B cell (primary cell): ENCODE data around the gene RABGAP1L.

Source experiments
- CTCF ChIP-seq: fragments of 200-600 bp; IDR thresholded peaks from one replicate; pipeline ENCODE4 v1.8.0; 2022; ENCODE audit warnings: antibody characterized with exemption, mild to moderate bottlenecking
- EZH2 ChIP-seq: IDR thresholded peaks from 2 replicates; pipeline ENCODE4 v1.6.1; 2012; ENCODE audit warnings: borderline replicate concordance, low read depth, mild to moderate bottlenecking, moderate library complexity, low read length; ENCODE audit not compliant: insufficient read depth, poor library complexity, severe bottlenecking

- no peak for TF ChIP-seq CTCF
- no peak for TF ChIP-seq EZH2
Observed at GRCh38 chr1:174968750-174969244, 809.5 kb downstream of the RABGAP1L start.
